Activated CD8-positive, alpha-beta memory T cell treated with anti-CD3 and anti-CD28 coated beads for 4 hours (primary cell): ENCODE data around the gene PMP22.
"Not testable (repeated sequence)": the region's sequence is repeated elsewhere in the genome, so short reads cannot be mapped to it uniquely, and the experiment has no call there.

Experiments
- DNase-seq, 2 donors: peaks; one replicate each; pipeline ENCODE4 v3.0.0-alpha.2; 2020; ENCODE audit warnings: low read depth in 2 of 2

Gene PMP22

DNA sequence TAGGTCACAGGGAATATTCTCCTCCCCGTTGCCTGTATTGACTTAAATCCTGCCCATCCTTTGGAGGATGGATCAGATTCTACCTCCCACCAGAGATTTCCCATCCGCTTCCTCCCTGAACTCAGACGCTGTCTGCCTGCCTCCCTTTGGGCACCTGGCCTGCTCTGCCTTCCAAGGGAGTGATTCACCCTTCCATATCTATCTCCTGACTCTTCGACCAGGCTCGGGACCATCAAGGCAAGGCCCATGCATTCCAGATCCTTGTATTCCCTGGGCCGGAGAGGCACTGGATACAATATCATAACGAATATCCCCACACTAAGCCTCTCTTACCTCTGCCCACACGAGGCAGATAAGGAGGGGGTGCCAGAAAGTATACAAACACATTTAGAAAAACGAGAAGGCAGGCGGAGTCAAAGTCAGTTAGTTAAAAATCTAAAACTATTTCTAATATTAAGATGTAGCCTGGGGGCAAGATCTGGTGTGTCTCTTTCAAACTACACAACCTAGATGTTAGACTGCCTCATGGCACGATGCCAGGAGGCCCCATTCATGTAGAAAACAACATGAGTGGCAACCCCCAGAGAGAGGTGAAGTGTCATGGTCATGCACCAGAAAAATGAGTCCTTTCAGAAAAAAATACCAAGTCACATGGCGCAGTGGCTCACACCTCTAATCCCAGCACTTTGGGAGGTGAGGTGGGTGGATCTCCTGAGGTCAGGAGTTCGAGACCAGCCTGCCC lies 9.2 kb downstream of the PMP22 start:
- no peak for DNase-seq

DNA sequence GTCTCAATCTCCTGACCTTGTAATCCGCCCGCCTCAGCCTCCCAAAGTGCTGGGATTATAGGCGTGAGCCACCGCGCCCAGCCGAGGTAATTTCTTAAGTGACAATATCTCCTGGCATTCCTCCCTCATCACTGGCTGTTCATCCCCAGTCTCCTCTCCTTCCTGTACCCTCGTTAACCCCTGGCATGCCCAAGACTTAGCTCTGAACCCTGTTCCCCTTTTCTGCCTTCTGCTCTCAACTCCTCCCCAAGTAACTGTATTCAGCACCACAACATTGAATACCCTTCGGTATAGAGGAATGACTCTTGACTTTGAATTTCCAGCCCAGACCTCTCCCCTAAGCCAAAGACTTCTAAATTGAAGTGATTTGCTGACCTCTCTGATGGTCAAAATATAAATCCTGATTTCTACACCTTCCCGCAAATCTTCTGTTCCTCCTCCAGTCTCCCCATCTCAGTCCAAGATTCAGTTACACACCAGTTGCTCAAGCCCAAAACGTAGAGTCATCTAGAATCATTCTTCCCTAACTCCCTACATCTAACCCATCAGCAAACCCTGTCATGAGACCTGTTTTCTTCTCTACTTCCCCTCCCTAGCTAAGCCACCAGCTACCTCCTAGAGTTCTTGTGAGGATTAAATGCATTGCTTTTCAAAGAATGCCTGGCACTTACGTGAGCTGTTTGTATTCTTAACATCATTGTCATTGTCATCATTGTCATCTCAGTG lies 14.8 kb downstream of the PMP22 start:
- no peak for DNase-seq

DNA sequence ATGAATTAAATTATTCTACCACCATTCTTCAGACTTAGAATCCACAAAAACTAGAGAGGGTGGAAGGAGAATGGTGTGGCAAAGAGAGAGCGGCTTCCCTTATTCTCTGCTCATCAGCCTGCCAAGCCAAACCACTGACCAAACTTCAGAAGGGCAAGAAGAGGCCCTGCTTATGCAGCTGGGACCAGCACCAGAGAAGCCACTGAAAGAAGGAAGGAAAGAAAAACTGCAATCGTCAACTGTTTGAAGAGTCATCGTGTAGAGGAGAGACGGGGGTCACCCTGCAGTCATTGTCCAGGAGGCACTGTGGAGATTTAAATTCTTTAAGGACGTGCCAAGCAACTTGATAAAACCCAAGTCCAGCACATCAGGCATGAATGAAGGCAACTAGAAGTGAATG lies 15.6 kb downstream of the PMP22 start:
- DNase-seq: no peak

- DNase-seq: no peak
These were observed 17.1 kb downstream of the PMP22 start for GRCh38 chr17:15247891-15248529.

DNA sequence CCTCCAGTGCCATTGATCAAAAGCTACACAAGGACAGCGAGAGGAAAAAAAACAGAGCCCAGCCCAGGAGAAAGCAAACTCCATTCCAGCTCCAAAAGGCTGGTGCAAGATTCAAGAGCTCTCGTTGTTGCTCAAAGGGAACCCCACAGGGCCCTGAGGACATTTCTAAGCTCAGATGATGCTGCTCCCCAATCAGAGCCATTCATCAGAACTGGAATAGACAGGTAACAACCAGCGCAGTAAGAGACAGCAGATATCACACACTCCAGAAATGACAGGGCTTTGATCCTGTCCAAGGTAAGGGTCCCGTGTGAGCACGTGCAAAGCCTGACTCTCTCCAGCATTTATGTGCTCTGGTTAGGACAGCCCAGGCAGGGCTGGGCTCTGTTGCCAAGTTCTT lies 20.1 kb downstream of the PMP22 start:
- no peak for DNase-seq

- no peak for DNase-seq
These were observed 24.5 kb downstream of the PMP22 start for GRCh38 chr17:15240644-15241043.

DNA sequence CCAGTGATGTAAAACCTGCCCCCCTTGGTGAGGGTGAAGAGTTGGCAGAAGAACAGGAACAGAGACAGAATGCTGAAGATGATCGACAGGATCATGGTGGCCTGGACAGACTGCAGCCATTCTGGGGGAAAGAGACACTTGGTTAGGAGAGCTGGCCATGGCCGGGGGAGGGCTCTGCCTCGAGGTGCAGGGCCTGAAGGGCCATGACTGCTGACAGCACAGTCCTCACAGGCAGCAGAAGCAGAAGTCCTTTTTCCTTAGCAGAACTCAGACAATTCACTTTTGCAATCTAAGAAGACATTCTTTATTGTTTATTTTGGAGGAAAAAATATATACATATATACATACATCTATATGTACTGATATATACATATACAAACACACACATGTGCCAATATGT lies 25.6 kb downstream of the PMP22 start:
- no peak for DNase-seq

GRCh38 chr17:15238676-15239422 lies 26.3 kb downstream of the PMP22 start:
- DNase-seq: no peak

DNA sequence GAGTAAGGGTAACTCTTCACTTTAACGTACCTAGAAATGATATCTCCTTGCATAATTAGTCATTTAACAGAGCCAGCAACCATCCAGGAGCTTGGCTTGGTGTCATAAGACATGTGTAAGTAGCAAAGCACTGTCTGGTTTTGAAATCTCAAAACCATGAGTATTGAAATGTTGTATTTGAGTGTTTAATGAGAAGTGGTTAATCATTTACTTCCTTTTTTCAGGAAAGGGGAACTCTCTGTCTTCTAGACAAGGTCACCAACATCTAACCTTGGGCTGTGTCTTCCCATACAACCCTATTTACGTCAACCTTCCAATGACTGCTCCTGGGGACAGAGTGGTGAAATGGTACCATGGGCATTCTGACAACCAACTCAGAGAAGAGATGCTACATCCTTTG lies 27.1 kb downstream of the PMP22 start:
- DNase-seq: no peak

- DNase-seq: no peak
These were observed 28.1 kb downstream of the PMP22 start for GRCh38 chr17:15237106-15237425.

- DNase-seq: no peak
These were observed 28.6 kb downstream of the PMP22 start for GRCh38 chr17:15236281-15237105.

DNA sequence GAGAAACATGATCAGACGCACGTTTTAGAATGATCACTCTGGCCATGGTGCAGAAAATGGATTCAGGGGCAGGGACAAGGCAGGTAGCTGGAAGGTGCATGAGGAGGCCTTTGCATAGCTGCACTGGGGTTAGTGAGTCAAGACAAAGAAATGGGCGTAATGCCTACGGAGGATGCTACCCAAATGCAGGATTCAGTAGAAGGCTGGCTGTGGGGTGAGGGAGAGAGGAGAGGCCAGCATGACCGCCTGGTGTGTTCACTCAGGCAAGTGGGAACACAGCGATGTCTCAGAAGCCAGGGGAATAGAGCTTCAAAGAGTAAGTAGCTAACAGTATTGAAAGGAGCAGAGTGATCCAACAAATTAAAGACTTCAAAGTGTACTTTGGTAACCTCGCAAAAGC lies 31.2 kb downstream of the PMP22 start:
- no peak for DNase-seq

DNA sequence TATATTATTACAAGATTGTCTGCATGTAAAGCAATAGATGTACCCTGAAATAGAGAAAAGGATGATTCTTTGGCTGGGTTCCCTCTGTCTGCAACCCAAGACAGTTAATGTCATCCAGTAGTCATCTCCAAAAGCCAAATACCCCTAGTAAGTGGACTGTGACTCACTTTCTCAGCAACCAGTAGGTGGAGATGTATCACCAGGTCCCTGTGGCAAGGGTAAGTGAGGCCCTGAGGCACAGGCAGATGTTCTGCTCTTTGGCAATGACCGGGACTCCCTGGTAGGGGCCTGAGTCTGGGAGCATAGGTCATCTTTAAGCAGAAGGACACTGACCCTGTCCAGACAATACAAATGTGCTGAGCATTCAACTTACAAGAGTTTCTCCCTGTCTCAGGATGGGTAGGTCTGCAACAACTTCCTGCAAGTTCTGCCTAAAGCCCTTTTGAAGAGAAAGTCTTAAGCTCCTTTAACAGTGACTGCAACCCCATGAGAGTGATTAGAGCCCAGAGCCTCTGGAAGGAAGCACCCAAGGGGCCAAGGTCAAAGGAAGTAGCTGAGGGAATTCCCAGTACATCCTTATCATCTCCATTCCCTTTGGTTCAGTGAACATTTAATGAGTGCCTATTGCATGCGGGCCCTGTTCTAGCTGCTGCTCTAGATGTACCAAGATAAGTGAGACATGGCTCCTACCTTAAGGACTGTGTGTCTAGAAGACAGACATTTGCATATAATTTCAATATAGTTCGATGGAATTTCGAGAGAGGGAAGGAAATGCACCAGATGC lies 31.9 kb downstream of the PMP22 start:
- DNase-seq: no peak

GRCh38 chr17:15232517-15232915 lies 32.6 kb downstream of the PMP22 start:
- DNase-seq: no peak

DNA sequence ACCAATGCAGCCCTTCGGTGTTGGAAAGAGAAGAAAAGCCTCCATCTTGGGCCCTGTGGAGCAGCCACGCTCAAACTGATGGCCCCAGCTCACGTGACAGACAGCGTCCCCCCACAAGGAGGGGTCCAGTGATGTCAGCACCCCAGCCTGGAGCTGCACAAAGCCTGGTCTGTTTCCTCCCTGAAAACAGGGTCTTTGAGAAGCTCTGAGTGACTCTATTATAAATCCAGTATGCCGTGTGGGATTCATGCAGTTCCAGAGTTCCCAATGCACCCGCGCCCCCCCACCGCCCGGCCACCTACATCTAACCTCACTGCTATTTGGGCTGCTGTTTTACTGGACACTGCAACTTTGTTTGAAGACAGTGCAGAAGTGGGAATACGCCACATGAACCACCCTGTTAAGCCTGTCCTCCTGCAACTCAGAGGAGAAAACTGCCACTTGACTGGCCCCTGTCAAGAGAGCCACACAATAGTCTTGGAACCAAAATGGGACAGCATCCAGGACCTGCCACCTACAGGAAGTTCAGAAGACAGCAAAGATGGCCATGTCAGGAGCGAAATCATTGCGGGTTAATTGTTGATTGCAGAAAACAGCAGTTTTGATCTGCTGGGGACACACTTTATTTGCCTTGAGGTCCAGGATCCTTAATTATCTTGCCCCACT lies 33.1 kb downstream of the PMP22 start:
- no peak for DNase-seq

- DNase-seq: no peak
These were observed 34.3 kb downstream of the PMP22 start for GRCh38 chr17:15230866-15231265.

DNA sequence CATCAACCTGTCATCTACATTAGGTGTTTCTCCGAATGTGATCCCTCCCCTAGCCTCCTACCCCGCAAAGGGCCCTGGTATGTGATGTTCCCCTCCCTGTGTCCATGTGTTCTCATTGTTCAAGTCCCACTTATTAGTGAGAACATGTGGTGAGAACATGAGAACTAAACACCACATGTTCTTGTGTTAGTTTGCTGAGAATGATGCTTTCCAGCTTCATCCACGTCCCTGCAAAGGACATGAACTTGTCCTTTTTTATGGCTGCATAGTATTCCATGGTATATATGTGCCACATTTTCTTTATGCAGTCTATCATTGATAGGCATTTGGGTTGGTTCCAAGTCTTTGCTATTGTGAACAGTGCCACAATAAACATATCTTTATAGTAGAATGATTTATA lies 43.3 kb downstream of the PMP22 start:
- not testable (repeated sequence) for DNase-seq

- DNase-seq: no peak
These were observed 44.3 kb downstream of the PMP22 start for GRCh38 chr17:15220785-15221184.

DNA sequence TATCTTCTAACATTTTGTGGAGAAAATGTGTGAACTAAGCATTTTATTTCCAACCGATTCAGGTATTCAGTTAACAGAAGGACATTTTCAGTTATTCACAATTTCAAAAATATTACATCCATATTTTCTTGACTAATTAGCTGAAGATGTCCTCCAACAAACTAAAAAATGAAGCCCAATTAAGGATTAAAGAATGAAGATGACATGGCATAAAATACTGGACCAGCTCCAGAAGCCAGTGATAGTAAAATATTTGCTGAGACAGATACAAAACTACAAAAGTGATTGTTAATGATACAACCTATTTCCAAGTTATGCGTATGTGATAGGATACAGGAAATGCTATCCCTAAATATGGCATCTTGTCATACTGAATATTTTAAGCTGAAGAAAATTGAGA lies 48.6 kb downstream of the PMP22 start:
- no peak for DNase-seq

GRCh38 chr17:15213381-15214087 lies 51.6 kb downstream of the PMP22 start:
- DNase-seq: no peak
